ENCODE data around the gene LRP5.

The LRP5 gene

DNA sequence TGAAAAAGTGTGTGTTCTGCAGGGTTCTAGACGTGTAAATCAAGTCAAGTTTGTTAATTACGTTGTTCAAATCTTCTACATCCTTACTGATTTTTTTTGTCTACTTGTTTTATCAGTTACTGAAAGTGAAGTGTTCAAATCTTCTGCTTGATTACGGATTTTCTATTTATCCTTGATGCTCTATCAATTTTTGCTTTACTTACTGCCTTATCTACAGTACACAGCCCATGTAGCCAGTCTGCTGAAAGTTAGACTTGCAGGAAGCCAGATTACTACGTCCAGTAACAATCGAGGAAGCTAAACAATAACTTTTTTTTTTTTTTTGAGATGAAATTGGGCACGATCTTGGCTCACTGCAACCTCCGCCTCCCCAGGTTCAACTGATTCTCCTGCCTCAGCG, 25.0 kb upstream of the LRP5 start:
- no peak overlapping the region for H3K4me3 ChIP-seq (ENCODE audit: low read depth, low read length)
- TF ChIP-seq CTCF (IDR thresholded peaks at IDR 0.05; ENCODE audit: low read depth, low read length): no peak

DNA sequence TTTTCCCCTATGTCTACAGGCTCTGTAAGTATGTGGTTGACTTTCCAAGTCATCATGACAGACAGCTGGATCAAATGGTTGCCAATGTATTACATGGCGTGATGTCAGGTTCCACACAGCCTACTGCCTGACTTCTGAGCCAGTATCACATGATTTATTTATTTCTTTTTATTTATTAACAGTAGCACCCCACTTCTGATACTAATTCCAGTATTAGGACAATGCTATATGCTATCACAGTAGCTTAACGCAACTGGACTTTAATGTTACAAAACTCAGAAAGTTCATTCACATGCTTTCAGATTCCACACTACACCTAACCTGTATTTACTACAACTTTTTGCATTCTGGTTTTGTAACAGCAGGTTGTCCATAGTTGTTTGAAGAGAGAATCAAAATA, 22.9 kb upstream of the LRP5 start:
- no peak for TF ChIP-seq CTCF (IDR thresholded peaks at IDR 0.05; ENCODE audit: low read depth, low read length)
- no peak overlapping the region for H3K4me3 ChIP-seq (ENCODE audit: low read depth, low read length)

DNA sequence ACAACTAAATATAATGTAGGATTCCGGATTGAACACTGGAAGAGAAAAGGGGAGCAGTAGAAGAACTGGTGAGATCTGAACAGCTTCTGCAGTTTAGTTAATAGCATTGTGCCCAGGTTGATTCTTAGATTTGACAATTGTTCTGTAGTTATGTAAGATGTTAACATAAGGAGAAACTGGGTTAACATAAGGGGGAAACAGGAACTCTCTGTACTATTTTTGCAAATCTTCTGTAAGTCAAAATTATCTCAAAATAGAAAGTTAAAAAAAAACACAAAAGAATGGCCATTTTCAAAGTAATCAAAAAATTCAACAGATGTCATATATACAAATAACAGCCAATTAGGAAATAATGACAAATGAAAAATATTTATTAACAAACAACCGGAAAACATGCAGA, 18.7 kb upstream of the LRP5 start:
- no peak overlapping the region for H3K4me3 ChIP-seq (ENCODE audit: low read depth, low read length)
- TF ChIP-seq CTCF (IDR thresholded peaks at IDR 0.05; ENCODE audit: low read depth, low read length): no peak

DNA sequence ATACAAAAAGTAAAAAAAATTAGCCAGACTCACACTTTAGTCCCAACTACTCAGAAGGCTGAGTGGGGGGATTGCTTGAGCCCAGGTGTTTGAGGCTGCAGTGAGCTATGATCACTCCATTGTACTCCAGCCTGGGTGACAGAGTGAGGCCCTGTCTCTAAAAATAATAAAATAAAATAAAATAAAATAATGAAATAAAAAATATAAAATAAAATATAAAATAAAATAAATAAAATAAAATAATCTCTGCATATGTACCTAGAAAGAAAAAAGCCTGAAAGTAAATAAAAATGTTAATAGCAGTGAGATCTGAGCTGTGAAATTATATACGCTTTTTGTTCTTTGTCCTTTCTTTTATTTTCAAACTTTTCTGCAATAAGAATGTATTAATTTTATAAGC, 17.1 kb upstream of the LRP5 start:
- no peak overlapping the region for H3K4me3 ChIP-seq (ENCODE audit: low read depth, low read length)
- no peak for TF ChIP-seq CTCF (IDR thresholded peaks at IDR 0.05; ENCODE audit: low read depth, low read length)

GRCh38 chr11:68295940-68296339, 16.5 kb upstream of the LRP5 start:
- TF ChIP-seq CTCF (IDR thresholded peaks at IDR 0.05; ENCODE audit: low read depth, low read length): no peak
- no peak overlapping the region for H3K4me3 ChIP-seq (ENCODE audit: low read depth, low read length)

- no peak for TF ChIP-seq CTCF (IDR thresholded peaks at IDR 0.05; ENCODE audit: low read depth, low read length)
- H3K4me3 ChIP-seq (ENCODE audit: low read depth, low read length): no peak overlapping the region
Observed at GRCh38 chr11:68296344-68297051, 15.9 kb upstream of the LRP5 start.

DNA sequence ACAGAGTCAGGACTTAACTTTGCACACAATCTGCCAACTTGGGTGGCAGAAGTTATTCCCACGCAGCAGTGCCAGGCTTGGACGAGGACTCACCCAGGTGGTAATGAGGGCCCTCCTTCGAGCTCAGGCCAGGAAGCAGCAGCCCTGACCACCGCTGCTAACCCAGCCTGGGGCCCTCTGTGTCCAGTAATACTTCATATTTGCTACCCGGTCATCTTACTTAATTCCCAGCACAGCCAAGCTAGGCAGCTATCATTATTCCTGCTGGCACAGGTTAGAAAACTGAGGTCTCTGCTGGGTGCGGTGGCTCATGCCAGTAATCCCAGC, 15.4 kb upstream of the LRP5 start:
- no peak overlapping the region for H3K4me3 ChIP-seq (ENCODE audit: low read depth, low read length)
- no peak for TF ChIP-seq CTCF (IDR thresholded peaks at IDR 0.05; ENCODE audit: low read depth, low read length)

Measured in WI38 (cell line).